NT2/D1 (cell line): ENCODE results near the gene MITF.

Experiments
- SUZ12 ChIP-seq: IDR thresholded peaks from 2 replicates; pipeline ENCODE4 v1.6.1; 2011; ENCODE audit not compliant: insufficient read length, insufficient read depth; ENCODE audit errors: extremely low read depth
- YY1 ChIP-seq: IDR thresholded peaks from 2 replicates; pipeline ENCODE4 v1.6.1; 2011; ENCODE audit not compliant: insufficient read length, insufficient read depth
- ZNF274 ChIP-seq: IDR thresholded peaks from 2 replicates; pipeline ENCODE4 v1.6.1; 2011; ENCODE audit warnings: mild to moderate bottlenecking, low read depth, low read length

DNA sequence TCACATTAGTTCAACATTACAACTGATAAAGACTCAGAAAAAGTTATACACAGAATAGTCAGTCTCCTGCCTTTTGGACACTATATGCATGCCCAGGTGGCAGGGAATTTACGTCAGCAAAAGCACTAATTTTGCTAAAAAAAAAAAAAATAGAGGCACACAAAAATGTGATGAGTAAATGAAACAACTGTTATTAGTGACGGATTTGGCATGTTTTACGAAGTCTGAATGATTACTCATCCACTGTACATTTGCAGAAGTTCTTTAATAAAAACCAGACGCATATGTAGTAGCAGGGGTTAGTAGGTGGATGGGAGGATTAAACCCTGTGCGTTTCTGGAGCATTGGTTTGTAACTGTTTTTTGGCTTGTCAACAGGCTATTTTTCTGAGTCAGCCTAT lies 99.0 kb downstream of the MITF start:
- TF ChIP-seq YY1 (no peak), SUZ12 (no peak), ZNF274 (no peak)
